Spinal cord (tissue), 10 donors: ENCODE measurements around the gene CTAG2. TPM values are rescaled to one million over a fixed set of nuclear protein-coding genes. Genes with fewer than 3 reads are reported as not detected.

Experiments
- DNase-seq, 6 donors: peaks; one replicate each; pipeline versions ENCODE4 v3.0.0 to v3.0.0-alpha.2; 2013 to 2015; ENCODE audit warnings: low spot score in 6 of 6, low read depth in 4 of 6
- H3K27ac ChIP-seq: one replicate; pipeline ENCODE4 v1.5.1; 2013; ENCODE audit warnings: low read depth, low read length, control low read depth
- H3K27me3 ChIP-seq: one replicate; pipeline ENCODE4 v1.6.1; 2013; ENCODE audit warnings: low read length; ENCODE audit not compliant: control insufficient read depth, insufficient read depth
- H3K36me3 ChIP-seq: one replicate; pipeline ENCODE4 v1.6.1; 2013; ENCODE audit warnings: low read length; ENCODE audit not compliant: control insufficient read depth, insufficient read depth
- H3K4me1 ChIP-seq: one replicate; pipeline ENCODE4 v1.6.1; 2013; ENCODE audit warnings: low read length; ENCODE audit not compliant: control insufficient read depth, insufficient read depth
- H3K4me3 ChIP-seq: one replicate; pipeline ENCODE4 v1.5.1; 2013; ENCODE audit warnings: low read depth, low read length, control low read depth
- H3K9me3 ChIP-seq: one replicate; pipeline ENCODE4 v1.6.1; 2013; ENCODE audit warnings: low read length; ENCODE audit not compliant: control insufficient read depth, insufficient read depth
- WGBS: methylation state at CpG from one replicate; pipeline ENCODE4 v1.1.5; 2013; ENCODE audit warnings: missing lambda C conversion rate; ENCODE audit not compliant: insufficient coverage; 5-methylcytosine and 5-hydroxymethylcytosine counted together
- polyA plus RNA-seq, 2 donors: library from polyadenylated mRNA; unstranded; fragments of 120-200 nt; gene quantifications; one replicate each; pipeline ENCODE4 v1.2.1, GENCODE V29; 2013; ENCODE audit not compliant: insufficient read length in 2 of 2
- small RNA-seq: library from RNA; depleted of rRNA; stranded (forward); fragments of <200 nt; gene quantifications from one replicate; pipeline ENCODE3, GENCODE V24; 2014; ENCODE audit warnings: low replicate concordance
- total RNA-seq, 2 donors: library from RNA; depleted of rRNA in 1 of 2; stranded (reverse); fragments of 120-200 nt in 1 of 2; fragments of >200 nt in 1 of 2; gene quantifications; one replicate each; pipeline versions ENCODE4 v1.2.3 to v1.2.4, GENCODE V29; 2013 to 2014
- donor health status: healthy.

The CTAG2 gene
- total and polyA plus RNA-seq, 4 donors: not detected

DNA sequence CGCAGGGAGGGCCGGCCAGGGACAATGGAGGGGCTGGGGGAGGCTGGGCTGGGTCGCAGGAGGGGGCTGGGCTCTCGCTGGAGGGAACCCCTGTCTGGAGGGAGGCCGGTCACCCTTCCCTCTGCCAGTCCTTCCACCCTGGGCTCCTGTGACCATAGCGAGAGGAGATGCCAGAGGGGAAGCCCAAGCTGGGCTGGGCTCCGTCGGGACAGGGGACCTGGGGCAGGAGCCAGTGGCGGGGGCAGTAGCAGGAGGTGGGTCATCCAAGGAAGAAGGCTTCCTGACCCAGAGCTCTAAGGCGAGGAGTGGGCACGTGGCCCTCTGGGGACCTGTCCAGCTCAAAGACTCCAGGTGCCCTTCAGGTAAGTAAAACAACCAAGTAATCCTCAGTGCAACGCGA is 51.2 kb downstream of the CTAG2 start:
- Histone ChIP-seq H3K27me3 (no peaks in the 10 kb centered on the region), H3K36me3 (no peaks in the 10 kb centered on the region), H3K9me3 (no peaks in the 10 kb centered on the region), H3K4me1 (no peaks in the 10 kb centered on the region), H3K4me3 (no peak overlapping the region), H3K27ac (no peak overlapping the region)
- 68% methylated on average over 11 of the region's 13 CpGs for WGBS
- DNase-seq: no peak

Small RNA genes lying within 50 kb of the gene (small RNA-seq; reads per million reads assigned to genes)
- gene AC244090.1 (not detected), gene AC244107.2 (not detected)

Other genes starting within 250 kb of the CTAG2 start
- gene DNASE1L1, start 244.3 kb downstream of the CTAG2 start, total RNA-seq: 10 to 100 TPM; 13.4 to 24.6 TPM
- 10 to 100 TPM in 1 of 2 donors, 1 to 10 TPM in 1; 9.9 to 16.4 TPM for gene DNASE1L1, start 244.3 kb downstream of the CTAG2 start, polyA plus RNA-seq
- 10 to 100 TPM; 12.2 to 30.0 TPM for gene TAFAZZIN, start 242.0 kb downstream of the CTAG2 start, total RNA-seq
- 10 to 100 TPM; 48.4 to 65.3 TPM for gene TAFAZZIN, start 242.0 kb downstream of the CTAG2 start, polyA plus RNA-seq
- gene ATP6AP1, start 224.9 kb downstream of the CTAG2 start, total RNA-seq: 10 to 100 TPM; 62.8 to 86.8 TPM
- gene ATP6AP1, start 224.9 kb downstream of the CTAG2 start, polyA plus RNA-seq: 100 to 1,000 TPM; 196 to 208 TPM
- gene GDI1, start 216.4 kb downstream of the CTAG2 start, total RNA-seq: 100 to 1,000 TPM; 185 to 194 TPM
- 100 to 1,000 TPM; 674 to 688 TPM for gene GDI1, start 216.4 kb downstream of the CTAG2 start, polyA plus RNA-seq
- 10 to 100 TPM; 17.9 to 47.5 TPM for gene FAM50A, start 209.4 kb downstream of the CTAG2 start, total RNA-seq
- gene FAM50A, start 209.4 kb downstream of the CTAG2 start, polyA plus RNA-seq: 10 to 100 TPM; 82.1 to 94.8 TPM
- gene PLXNA3, start 195.3 kb downstream of the CTAG2 start, total RNA-seq: 10 to 100 TPM; 13.3 to 22.5 TPM
- 100 to 1,000 TPM in 1 of 2 donors, 10 to 100 TPM in 1; 95.0 to 127 TPM for gene PLXNA3, start 195.3 kb downstream of the CTAG2 start, polyA plus RNA-seq
- 10 to 100 TPM; 10.0 to 38.5 TPM for gene LAGE3, start 174.3 kb downstream of the CTAG2 start, total RNA-seq
- 10 to 100 TPM; 43.7 to 46.2 TPM for gene LAGE3, start 174.3 kb downstream of the CTAG2 start, polyA plus RNA-seq
- 10 to 100 TPM; 29.6 to 32.1 TPM for gene UBL4A, start 167.0 kb downstream of the CTAG2 start, total RNA-seq
- 10 to 100 TPM; 37.4 to 38.3 TPM for gene UBL4A, start 167.0 kb downstream of the CTAG2 start, polyA plus RNA-seq
- 10 to 100 TPM in 1 of 2 donors, 1 to 10 TPM in 1; 4.9 to 13.9 TPM for gene SLC10A3, start 162.9 kb downstream of the CTAG2 start, total RNA-seq
- gene SLC10A3, start 162.9 kb downstream of the CTAG2 start, polyA plus RNA-seq: 10 to 100 TPM in 1 of 2 donors, 1 to 10 TPM in 1; 7.9 to 10.7 TPM
- 10 to 100 TPM; 16.1 to 32.7 TPM for gene FAM3A, start 137.3 kb downstream of the CTAG2 start, total RNA-seq
- 10 to 100 TPM; 47.2 to 60.3 TPM for gene FAM3A, start 137.3 kb downstream of the CTAG2 start, polyA plus RNA-seq
- gene G6PD, start 106.7 kb downstream of the CTAG2 start, total RNA-seq: 10 to 100 TPM; 18.4 to 31.1 TPM
- 10 to 100 TPM; 41.4 to 45.5 TPM for gene G6PD, start 106.7 kb downstream of the CTAG2 start, polyA plus RNA-seq
- 10 to 100 TPM in 1 of 2 donors, 1 to 10 TPM in 1; 7.7 to 16.6 TPM for gene IKBKG, start 106.0 kb downstream of the CTAG2 start, total RNA-seq
- gene IKBKG, start 106.0 kb downstream of the CTAG2 start, polyA plus RNA-seq: 10 to 100 TPM; 23.8 to 23.9 TPM
- not detected for gene CTAG1A, start 68.4 kb downstream of the CTAG2 start, total RNA-seq
- gene CTAG1A, start 68.4 kb downstream of the CTAG2 start, polyA plus RNA-seq: not detected
- not detected for gene CTAG1B, start 34.3 kb downstream of the CTAG2 start, total RNA-seq
- gene CTAG1B, start 34.3 kb downstream of the CTAG2 start, polyA plus RNA-seq: not detected
- 1 to 10 TPM; 4.4 to 5.3 TPM for gene GAB3, start 97.5 kb upstream of the CTAG2 start, total RNA-seq
- gene GAB3, start 97.5 kb upstream of the CTAG2 start, polyA plus RNA-seq: 1 to 10 TPM; 3.0 TPM
- 10 to 100 TPM; 20.1 to 29.4 TPM for gene DKC1, start 109.3 kb upstream of the CTAG2 start, total RNA-seq
- 10 to 100 TPM; 38.6 to 42.4 TPM for gene DKC1, start 109.3 kb upstream of the CTAG2 start, polyA plus RNA-seq
- gene MPP1, start 151.9 kb upstream of the CTAG2 start, total RNA-seq: 10 to 100 TPM; 36.6 to 43.2 TPM
- gene MPP1, start 151.9 kb upstream of the CTAG2 start, polyA plus RNA-seq: 10 to 100 TPM; 43.5 to 47.2 TPM
- not detected for gene SMIM9, start 181.1 kb upstream of the CTAG2 start, total RNA-seq
- gene SMIM9, start 181.1 kb upstream of the CTAG2 start, polyA plus RNA-seq: not detected
- gene F8A1, start 232.8 kb upstream of the CTAG2 start, total RNA-seq: 1 to 10 TPM in 1 of 2 donors, under 1 TPM in 1; 0.69 to 3.7 TPM
- 10 to 100 TPM; 33.1 to 33.8 TPM for gene F8A1, start 232.8 kb upstream of the CTAG2 start, polyA plus RNA-seq